Adrenal gland (tissue), 12 donors: Measurements from ENCODE around the gene NR3C1. TPM values are rescaled to one million over a fixed set of nuclear protein-coding genes. Genes with fewer than 3 reads are reported as not detected.

Experiments
- DNase-seq, 7 donors: peaks; one replicate each; pipeline ENCODE4 v3.0.0-alpha.2; 2019 to 2020
- H3K27ac ChIP-seq, 5 donors: fragments of 200-600 bp; sonication (generic) in 4 of 5; 1 replicate in 3 of 5; 2 replicates in 2 of 5; pipeline versions ENCODE4 v1.5.1 to v1.8.0; 2016 to 2020; ENCODE audit warnings: mild to moderate bottlenecking in 1 of 5
- H3K27me3 ChIP-seq: fragments of 200-600 bp; 2 replicates; pipeline ENCODE4 v1.8.0; 2021
- H3K36me3 ChIP-seq, 2 donors: fragments of 200-600 bp; replicated peaks in 1 of 2; 1 replicate in 1 of 2; 2 replicates in 1 of 2; pipeline versions ENCODE4 v1.5.1 to v1.8.0; 2018 to 2022
- H3K4me1 ChIP-seq, 2 donors: fragments of 200-600 bp; replicated peaks in 1 of 2; 1 replicate in 1 of 2; 2 replicates in 1 of 2; pipeline versions ENCODE4 v1.5.1 to v1.8.0; 2018 to 2021
- H3K4me3 ChIP-seq, 4 donors: fragments of 200-600 bp; sonication (generic) in 3 of 4; one replicate each; pipeline ENCODE4 v1.5.1; 2016 to 2018
- H3K9me3 ChIP-seq, 3 donors: fragments of 200-600 bp; sonication (generic) in 1 of 3; replicated peaks in 1 of 3; 1 replicate in 2 of 3; 2 replicates in 1 of 3; pipeline versions ENCODE4 v1.5.1 to v1.8.0; 2016 to 2021
- POLR2A ChIP-seq, 2 donors: fragments of 450-650 bp; IDR thresholded peaks; one replicate each; pipeline ENCODE4 v1.6.1; 2017; ENCODE audit warnings: antibody characterized with exemption in 2 of 2, mild to moderate bottlenecking in 2 of 2, moderate library complexity in 1 of 2
- WGBS, 4 donors: extraction: QIAGEN DNeasy Blood & Tissue Kit in 2 of 4; methylation state at CpG; one replicate each; pipeline versions ENCODE4 v1.1.5 to v1.1.7; 2013 to 2017; 5-methylcytosine and 5-hydroxymethylcytosine counted together
- intact Hi-C, 2 donors: fragments of 100-400 bp; cut with DNase I; formaldehyde crosslinking; loops; one replicate each; pipeline versions ENCODE4 v1.14.1 to v1.15.0; 2022 to 2023
- polyA plus RNA-seq, 3 donors: library from polyadenylated mRNA; stranded (reverse); fragments of 200-250 nt in 2 of 3; fragments of 350-450 nt in 1 of 3; fragmentation: Illumina TruSeq in 1 of 3; extraction: RNeasy Lipid Tissue Mini Kit (QIAGEN cat#74804) in 1 of 3; gene quantifications; one replicate each; pipeline ENCODE4 v1.2.3, GENCODE V29; 2013 to 2014
- total RNA-seq, 9 donors: library from RNA; depleted of rRNA in 4 of 9; stranded (reverse); fragments of >200 nt in 4 of 9; fragments of 120-200 nt in 1 of 9; fragmentation: NEBNext Ultra II Directional in 1 of 9; extraction: Animal tissue kit (Norgen Biotek cat#: 25700) in 1 of 9; gene quantifications; one replicate each; pipeline versions ENCODE4 v1.1.0 to v1.2.4, GENCODE V29; 2013 to 2023
- TF ChIP-seq, protein P1 (sequence below), 6 experiments: fragments of 450-650 bp in 4 of 6; fragments of 200-600 bp in 2 of 6; sonication (generic) in 1 of 6; IDR thresholded peaks; 1 replicate in 5 of 6; 2 replicates in 1 of 6; pipeline versions ENCODE4 v1.5.1 to v1.8.0; 2016 to 2021; ENCODE audit warnings: antibody characterized with exemption in 6 of 6, mild to moderate bottlenecking in 2 of 6, moderate library complexity in 1 of 6
- donor health status: healthy with polysubstance abuse.
- donor health status: Bipolar disorder and iron deficiency.
- donor health status: DM: yes; HTN: yes; CAD: no.
- donor health status: DM: no; HTN: no; CAD: no.
- donor health status: DM: no; HTN: no; CAD: no.
- donor health status: DM: yes; HTN: yes; CAD: no.

NR3C1 gene
- total and polyA plus RNA-seq, 12 donors: 7.5 to 35.5 (median 24.5) TPM

DNA sequence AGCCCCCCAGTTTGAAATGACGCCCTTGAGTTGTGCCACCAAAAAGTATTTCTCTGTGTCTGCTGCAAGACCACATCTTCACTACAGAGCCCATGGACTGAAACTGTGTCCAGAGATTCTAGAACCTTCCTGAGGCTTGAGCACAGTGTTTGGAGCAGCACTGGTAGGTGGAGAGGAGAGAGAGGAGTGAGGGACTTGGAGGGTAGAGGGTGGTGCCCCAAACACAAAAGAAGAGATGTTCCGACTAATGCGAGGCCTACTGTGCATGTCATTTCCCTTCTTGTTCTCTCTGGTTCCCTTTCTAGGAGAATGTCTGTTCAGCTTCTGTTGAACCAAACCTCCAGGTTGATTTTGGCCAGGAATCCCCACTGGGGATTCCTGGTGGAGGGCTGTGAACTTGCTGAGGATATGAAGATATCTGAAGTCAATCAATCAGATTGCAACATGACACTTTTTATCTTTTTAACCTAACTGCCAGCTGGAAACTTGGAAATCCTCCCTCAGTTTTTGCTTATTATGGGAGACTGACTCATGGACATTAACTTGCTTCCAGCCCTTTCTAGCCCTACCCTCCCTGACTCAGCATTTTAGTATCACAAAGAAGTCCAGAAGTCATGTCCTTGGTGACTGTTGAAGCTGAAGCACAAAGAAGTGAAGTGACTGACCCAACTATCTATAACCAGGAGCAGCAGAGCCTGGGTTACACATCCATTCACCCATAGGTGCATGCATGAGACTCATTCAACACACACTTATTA is 154.5 kb downstream of the NR3C1 start:
- WGBS, 4 donors: 79 to 100% (median 80%) methylated on average over 3 of the region's 3 CpGs
- no peaks in the 10 kb centered on the region for H3K27me3 ChIP-seq
- DNase-seq: peak in 6 of 7 donors; percentile 24 to 72 (median 51)
- no peak overlapping the region for H3K4me3 ChIP-seq
- no peak overlapping the region for H3K27ac ChIP-seq
- peaks cover 0 to 10% of the 10 kb centered on the region in 2 donors for H3K4me1 ChIP-seq
- TF ChIP-seq, protein P1, sequence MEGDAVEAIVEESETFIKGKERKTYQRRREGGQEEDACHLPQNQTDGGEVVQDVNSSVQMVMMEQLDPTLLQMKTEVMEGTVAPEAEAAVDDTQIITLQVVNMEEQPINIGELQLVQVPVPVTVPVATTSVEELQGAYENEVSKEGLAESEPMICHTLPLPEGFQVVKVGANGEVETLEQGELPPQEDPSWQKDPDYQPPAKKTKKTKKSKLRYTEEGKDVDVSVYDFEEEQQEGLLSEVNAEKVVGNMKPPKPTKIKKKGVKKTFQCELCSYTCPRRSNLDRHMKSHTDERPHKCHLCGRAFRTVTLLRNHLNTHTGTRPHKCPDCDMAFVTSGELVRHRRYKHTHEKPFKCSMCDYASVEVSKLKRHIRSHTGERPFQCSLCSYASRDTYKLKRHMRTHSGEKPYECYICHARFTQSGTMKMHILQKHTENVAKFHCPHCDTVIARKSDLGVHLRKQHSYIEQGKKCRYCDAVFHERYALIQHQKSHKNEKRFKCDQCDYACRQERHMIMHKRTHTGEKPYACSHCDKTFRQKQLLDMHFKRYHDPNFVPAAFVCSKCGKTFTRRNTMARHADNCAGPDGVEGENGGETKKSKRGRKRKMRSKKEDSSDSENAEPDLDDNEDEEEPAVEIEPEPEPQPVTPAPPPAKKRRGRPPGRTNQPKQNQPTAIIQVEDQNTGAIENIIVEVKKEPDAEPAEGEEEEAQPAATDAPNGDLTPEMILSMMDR (IDR thresholded peaks at IDR 0.05): no peak
- TF ChIP-seq POLR2A (IDR thresholded peaks at IDR 0.05): no peak
- H3K36me3 ChIP-seq: no peaks in the 10 kb centered on the region
- intact Hi-C loops: no loop called here
- H3K9me3 ChIP-seq: no peaks in the 10 kb centered on the region

DNA sequence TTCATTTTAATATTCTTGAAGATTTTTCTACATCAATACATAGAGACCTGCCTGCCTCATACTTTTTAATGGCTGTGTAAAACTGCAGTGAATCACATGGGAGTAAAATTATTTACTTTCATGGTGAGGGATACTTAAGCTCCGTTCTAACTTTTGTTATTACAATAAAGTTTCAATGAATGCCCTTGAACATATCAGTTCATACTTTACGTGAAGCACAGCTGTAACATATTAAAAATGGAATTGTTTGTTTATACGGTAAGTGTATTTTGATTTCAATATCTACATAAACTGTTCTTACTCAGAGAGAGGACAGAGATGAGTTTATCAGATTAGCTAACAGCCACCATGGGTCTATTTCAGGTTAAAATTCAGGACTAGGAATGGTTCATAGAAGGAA is 155.1 kb downstream of the NR3C1 start:
- H3K27ac ChIP-seq: no peak overlapping the region
- no peaks in the 10 kb centered on the region for H3K9me3 ChIP-seq
- no peaks in the 10 kb centered on the region for H3K27me3 ChIP-seq
- WGBS, 4 donors: 63 to 75% (median 71%) methylated on average over 3 of the region's 3 CpGs
- H3K36me3 ChIP-seq: no peaks in the 10 kb centered on the region
- TF ChIP-seq, protein P1 (IDR thresholded peaks at IDR 0.05): no peak
- TF ChIP-seq POLR2A (IDR thresholded peaks at IDR 0.05): no peak
- intact Hi-C loops: no loop called here
- peaks cover 0 to 10% of the 10 kb centered on the region in 2 donors for H3K4me1 ChIP-seq
- H3K4me3 ChIP-seq: no peak overlapping the region
- DNase-seq: no peak

DNA sequence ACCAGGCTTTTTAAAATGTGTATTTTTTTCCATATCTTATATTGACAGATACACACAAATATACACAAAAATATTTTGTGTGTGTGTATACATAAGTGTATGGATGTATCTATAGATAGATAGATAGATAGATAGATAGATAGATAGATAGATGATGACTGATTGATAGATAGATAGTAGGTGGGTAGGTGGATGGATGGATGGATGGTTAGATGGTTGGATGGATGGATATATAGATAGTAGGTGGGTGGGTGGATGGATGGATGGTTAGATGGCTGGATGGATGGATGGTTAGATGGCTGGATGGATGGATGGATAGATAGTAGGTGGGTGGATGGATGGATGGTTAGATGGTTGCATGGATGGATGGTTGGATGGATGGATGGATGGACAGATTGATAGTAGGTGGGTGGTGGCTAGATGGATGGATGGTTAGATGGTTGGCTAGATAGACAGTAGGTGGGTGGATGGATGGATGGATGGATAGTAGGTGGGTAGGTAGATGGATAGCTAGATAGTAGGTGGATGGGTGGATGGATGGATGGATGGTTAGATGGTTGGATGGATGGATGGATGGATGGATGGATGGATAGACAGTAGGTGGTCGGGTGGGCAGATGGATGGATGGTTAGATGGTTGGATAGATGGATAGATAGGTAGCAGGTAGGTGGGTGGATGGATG is 156.2 kb downstream of the NR3C1 start:
- Histone ChIP-seq H3K27ac (no peak overlapping the region), H3K27me3 (no peaks in the 10 kb centered on the region), H3K36me3 (no peaks in the 10 kb centered on the region), H3K9me3 (no peaks in the 10 kb centered on the region), H3K4me1 (peaks cover 0 to 10% of the 10 kb centered on the region in 2 donors), H3K4me3 (no peak overlapping the region)
- TF ChIP-seq, protein P1 (IDR thresholded peaks at IDR 0.05): no peak
- 74 to 94% (median 81%) methylated on average over 1 of the region's 1 CpG for WGBS, 4 donors
- DNase-seq: no peak
- intact Hi-C loops: no loop called here

DNA sequence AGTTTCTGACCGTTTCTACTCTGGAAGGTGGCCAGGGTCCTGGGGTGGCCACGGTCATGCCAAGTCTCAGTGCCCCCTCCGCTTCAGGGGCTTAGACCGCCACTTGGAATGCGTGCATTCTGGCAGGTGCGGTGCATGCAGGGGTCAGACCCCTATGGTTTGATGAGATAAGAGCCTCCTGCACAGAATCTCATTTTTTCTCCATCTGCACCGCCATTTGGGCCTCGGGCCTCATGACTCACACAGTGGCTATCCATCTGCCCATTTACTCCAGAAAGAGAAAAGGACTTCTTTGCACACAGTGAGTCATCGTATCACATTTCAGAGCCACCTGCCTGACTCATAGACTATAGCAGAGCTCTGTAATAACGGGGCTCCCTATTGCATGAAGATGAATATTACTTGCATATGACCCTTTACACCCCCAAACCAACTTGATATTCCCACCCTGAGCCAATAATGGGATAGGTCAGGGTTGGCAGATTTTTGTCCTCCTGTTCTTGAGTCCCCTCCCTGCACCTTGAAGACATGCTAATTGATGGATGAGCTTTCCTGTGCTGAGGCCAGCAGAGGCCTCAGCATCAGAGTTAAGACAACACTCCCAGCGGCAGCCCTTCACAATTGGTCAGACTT is 157.4 kb downstream of the NR3C1 start:
- no peaks in the 10 kb centered on the region for H3K9me3 ChIP-seq
- peak in 5 of 7 donors; percentile 15 to 63 (median 31) for DNase-seq
- no peaks in the 10 kb centered on the region for H3K36me3 ChIP-seq
- WGBS, 4 donors: 73 to 80% (median 76%) methylated on average over 11 of the region's 11 CpGs
- H3K27me3 ChIP-seq: no peaks in the 10 kb centered on the region
- no peak overlapping the region for H3K27ac ChIP-seq
- H3K4me1 ChIP-seq: peaks cover 0 to 10% of the 10 kb centered on the region in 2 donors
- intact Hi-C loops: no loop called here
- no peak overlapping the region for H3K4me3 ChIP-seq
- TF ChIP-seq, protein P1 (IDR thresholded peaks at IDR 0.05): no peak
